GM12874 (cell line): ENCODE measurements around the gene JTB.

Source experiments
- CTCF ChIP-seq: IDR thresholded peaks from 2 replicates; pipeline ENCODE4 v1.5.1; 2011; ENCODE audit warnings: low read depth, mild to moderate bottlenecking, control low read depth, low read length, moderate library complexity; ENCODE audit not compliant: insufficient read depth

Gene JTB

GRCh38 chr1:153968972-153969371 is 8.5 kb downstream of the JTB start:
- TF ChIP-seq CTCF: no peak

- no peak for TF ChIP-seq CTCF
Measured at GRCh38 chr1:153968408-153968807, 9.1 kb downstream of the JTB start.

- TF ChIP-seq CTCF: no peak
Measured at GRCh38 chr1:153968000-153968363, 9.5 kb downstream of the JTB start.

GRCh38 chr1:153967107-153967999 is 10.1 kb downstream of the JTB start, which contains the start of gene CREB3L4:
CREB3L4 (plus strand) TSS chr1:153967902; CDS start chr1:153968526, 624 bp downstream.
- TF ChIP-seq CTCF: peak; percentile 50

GRCh38 chr1:153963850-153964331 is 13.6 kb downstream of the JTB start:
- TF ChIP-seq CTCF: no peak

GRCh38 chr1:153963030-153963849 is 14.2 kb downstream of the JTB start, which contains the start of gene SLC39A1:
SLC39A1 (minus strand) TSS chr1:153963537; CDS start chr1:153962715, 822 bp downstream.
- TF ChIP-seq CTCF: no peak
